ENCODE results near the gene SPHK2.

- TF ChIP-seq POLR2A (IDR thresholded peaks at IDR 0.05) (no peak), CTCF (IDR thresholded peaks at IDR 0.05) (no peak)
Observed at GRCh38 chr19:48611872-48612271, 7.4 kb upstream of the SPHK2 start.
